HT-29 (cell line): Measurements from ENCODE around the gene SNRNP25. TPM values are rescaled to one million over a fixed set of nuclear protein-coding genes. Genes with fewer than 3 reads are reported as not detected.
"Not testable (repeated sequence)": the region's sequence is repeated elsewhere in the genome, so short reads cannot be mapped to it uniquely, and the experiment has no call there.

Experiments
- DNase-seq: peaks from one replicate; pipeline ENCODE4 v3.0.0-alpha.2; 2015; ENCODE audit warnings: low spot score
- total RNA-seq: library from RNA; depleted of rRNA; stranded (reverse); fragments of >200 nt; shearing (Covaris generic); gene quantifications from 2 replicates; pipeline ENCODE4 v1.2.3, GENCODE V29; 2014

The SNRNP25 gene
- total RNA-seq, 1 experiment from 2014 or later, result 67.5 TPM

GRCh38 chr16:41439-42068 lies 12.1 kb upstream of the SNRNP25 start:
- DNase-seq, result no peak

- DNase-seq, result no peak
These were observed 11.6 kb upstream of the SNRNP25 start for GRCh38 chr16:42069-42457.

GRCh38 chr16:42691-43090 lies 10.9 kb upstream of the SNRNP25 start:
- DNase-seq, result no peak

- no peak for DNase-seq
These were observed 10.3 kb upstream of the SNRNP25 start for GRCh38 chr16:43294-43693.

- no peak for DNase-seq
These were observed 9.0 kb upstream of the SNRNP25 start for GRCh38 chr16:44655-45054.

GRCh38 chr16:45454-45853 lies 8.2 kb upstream of the SNRNP25 start:
- DNase-seq, result no peak

GRCh38 chr16:46510-46909 lies 7.1 kb upstream of the SNRNP25 start:
- DNase-seq, result not testable (repeated sequence)

GRCh38 chr16:47234-47633 lies 6.4 kb upstream of the SNRNP25 start:
- no peak for DNase-seq

- DNase-seq, result no peak
These were observed 2.6 kb upstream of the SNRNP25 start for GRCh38 chr16:50769-51591.

GRCh38 chr16:54237-54581 lies 581 bp downstream of the SNRNP25 start:
- DNase-seq, result no peak

GRCh38 chr16:55571-56136 lies 2.0 kb downstream of the SNRNP25 start:
- DNase-seq, result no peak

GRCh38 chr16:56231-56927 lies 2.8 kb downstream of the SNRNP25 start:
- no peak for DNase-seq

- no peak for DNase-seq
These were observed 4.1 kb downstream of the SNRNP25 start for GRCh38 chr16:57711-58110.

GRCh38 chr16:58491-59439 lies 5.1 kb downstream of the SNRNP25 start:
- DNase-seq, result no peak

GRCh38 chr16:59440-60059 lies 5.9 kb downstream of the SNRNP25 start:
- no peak for DNase-seq

- DNase-seq, result no peak
These were observed 6.5 kb downstream of the SNRNP25 start for GRCh38 chr16:60166-60565.

- DNase-seq, result no peak
These were observed 7.6 kb downstream of the SNRNP25 start for GRCh38 chr16:60929-61878.

GRCh38 chr16:61879-62281 lies 8.3 kb downstream of the SNRNP25 start:
- DNase-seq, result no peak

- no peak for DNase-seq
These were observed 8.8 kb downstream of the SNRNP25 start for GRCh38 chr16:62283-62967.
